ENCODE measurements around the gene JAKMIP2. TPM values are rescaled to one million over a fixed set of nuclear protein-coding genes. Genes with fewer than 3 reads are reported as not detected.

Gene JAKMIP2
- total and polyA plus RNA-seq, 9 donors = 0.10 to 7.0 (median 0.24) TPM

DNA sequence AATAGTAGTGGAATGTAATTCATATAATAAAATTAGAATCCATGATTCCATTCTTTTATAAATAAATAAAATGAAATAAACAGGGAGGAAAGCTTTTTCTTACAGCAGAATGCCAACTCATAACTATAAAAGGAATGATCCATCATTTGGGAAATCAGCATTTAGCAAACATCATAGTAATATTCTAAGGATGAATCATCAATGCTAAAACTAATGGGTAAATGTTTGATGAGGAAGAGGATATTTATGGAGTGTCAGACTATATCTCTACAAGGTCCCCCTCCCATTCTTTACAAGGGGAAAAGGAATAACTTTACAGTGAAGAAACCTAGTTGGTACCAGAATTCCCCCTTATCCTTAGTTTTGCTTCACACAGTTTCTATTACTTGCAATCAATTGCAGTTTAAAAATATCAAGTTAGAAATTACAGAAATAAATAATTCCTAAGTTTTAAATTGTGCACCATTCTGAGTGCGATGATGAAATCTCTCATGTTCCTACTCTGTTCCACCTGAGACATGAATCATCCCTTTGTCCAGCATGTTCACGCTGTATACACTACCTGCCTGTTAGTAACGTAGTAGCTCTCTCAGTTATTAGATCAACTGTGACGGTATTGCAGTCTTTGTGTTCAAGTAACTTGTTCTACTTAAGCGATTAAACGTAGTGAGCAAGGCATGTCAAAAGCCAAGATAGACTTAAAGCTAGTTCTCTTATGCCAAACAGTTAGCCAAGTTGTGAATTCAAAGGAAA, 14.2 kb upstream of the JAKMIP2 start:
- Histone ChIP-seq H3K4me1 (ENCODE audit: insufficient read depth) (no peaks in the 10 kb centered on the region), H3K36me3 (no peaks in the 10 kb centered on the region), H3K27ac (no peak overlapping the region), H3K27me3 (no peaks in the 10 kb centered on the region), H3K4me3 (no peak overlapping the region), H3K9me3 (no peaks in the 10 kb centered on the region)
- WGBS, 3 donors = 65 to 79% (median 66%) methylated on average over 6 of the region's 6 CpGs
- DNase-seq = no peak
- TF ChIP-seq, protein P1, sequence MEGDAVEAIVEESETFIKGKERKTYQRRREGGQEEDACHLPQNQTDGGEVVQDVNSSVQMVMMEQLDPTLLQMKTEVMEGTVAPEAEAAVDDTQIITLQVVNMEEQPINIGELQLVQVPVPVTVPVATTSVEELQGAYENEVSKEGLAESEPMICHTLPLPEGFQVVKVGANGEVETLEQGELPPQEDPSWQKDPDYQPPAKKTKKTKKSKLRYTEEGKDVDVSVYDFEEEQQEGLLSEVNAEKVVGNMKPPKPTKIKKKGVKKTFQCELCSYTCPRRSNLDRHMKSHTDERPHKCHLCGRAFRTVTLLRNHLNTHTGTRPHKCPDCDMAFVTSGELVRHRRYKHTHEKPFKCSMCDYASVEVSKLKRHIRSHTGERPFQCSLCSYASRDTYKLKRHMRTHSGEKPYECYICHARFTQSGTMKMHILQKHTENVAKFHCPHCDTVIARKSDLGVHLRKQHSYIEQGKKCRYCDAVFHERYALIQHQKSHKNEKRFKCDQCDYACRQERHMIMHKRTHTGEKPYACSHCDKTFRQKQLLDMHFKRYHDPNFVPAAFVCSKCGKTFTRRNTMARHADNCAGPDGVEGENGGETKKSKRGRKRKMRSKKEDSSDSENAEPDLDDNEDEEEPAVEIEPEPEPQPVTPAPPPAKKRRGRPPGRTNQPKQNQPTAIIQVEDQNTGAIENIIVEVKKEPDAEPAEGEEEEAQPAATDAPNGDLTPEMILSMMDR (IDR thresholded peaks at IDR 0.05) = no peak
- TF ChIP-seq POLR2A (IDR thresholded peaks at IDR 0.05) (no peak), EP300 (IDR thresholded peaks at IDR 0.05) (no peak)
- intact Hi-C loops (cut with DNase I) = no loop called here

DNA sequence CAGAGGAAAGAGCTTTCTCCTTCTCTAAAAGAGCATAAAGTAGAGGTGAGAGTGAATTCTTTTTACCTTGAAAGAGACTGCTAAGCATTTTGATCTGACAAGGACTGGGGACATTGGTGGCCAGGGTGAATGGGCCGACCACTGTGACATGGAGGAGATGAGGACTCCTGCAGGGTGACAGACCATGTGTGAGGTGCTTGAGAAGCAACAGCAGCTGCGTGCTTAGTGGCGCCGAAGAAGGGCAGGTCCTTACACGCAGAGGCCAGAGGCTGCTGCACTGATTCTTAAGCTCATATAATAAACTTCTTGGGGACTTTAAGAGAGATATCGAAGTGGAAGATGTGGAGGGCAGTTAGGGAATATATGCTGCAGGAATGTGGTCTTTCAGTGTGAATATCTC, 8.7 kb upstream of the JAKMIP2 start:
- Histone ChIP-seq H3K27ac (no peak overlapping the region), H3K9me3 (no peaks in the 10 kb centered on the region), H3K27me3 (no peaks in the 10 kb centered on the region), H3K4me1 (ENCODE audit: insufficient read depth) (no peaks in the 10 kb centered on the region), H3K36me3 (no peaks in the 10 kb centered on the region), H3K4me3 (no peak overlapping the region)
- no peak for DNase-seq
- whole genome bisulfite sequencing, 3 donors = 93 to 96% (median 93%) methylated on average over 6 of the region's 6 CpGs
- TF ChIP-seq, protein P1 (IDR thresholded peaks at IDR 0.05) = no peak
- TF ChIP-seq EP300 (IDR thresholded peaks at IDR 0.05) (no peak), POLR2A (IDR thresholded peaks at IDR 0.05) (no peak)
- intact Hi-C loops (cut with DNase I) = no loop called here

DNA sequence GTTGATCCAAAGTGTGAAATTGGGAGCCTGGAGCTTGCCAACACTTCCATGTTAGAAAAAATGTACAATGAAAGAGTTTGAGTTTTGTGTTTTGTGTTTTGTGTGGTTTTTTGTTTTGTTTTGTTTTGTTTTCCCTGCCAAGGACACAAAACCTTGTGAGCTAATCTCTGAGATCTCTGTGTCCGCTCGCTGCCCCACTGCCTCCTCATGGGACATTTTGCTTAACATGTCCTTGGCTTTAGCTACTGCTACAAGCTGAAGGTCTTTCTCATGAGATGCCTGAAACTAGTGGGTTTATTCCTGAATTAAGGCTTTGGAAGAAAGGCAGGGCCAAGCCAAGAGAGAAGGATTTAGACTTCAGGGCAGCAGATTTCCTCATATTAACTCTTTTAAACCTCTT, 7.3 kb upstream of the JAKMIP2 start:
- Histone ChIP-seq H3K9me3 (no peaks in the 10 kb centered on the region), H3K27ac (no peak overlapping the region), H3K27me3 (no peaks in the 10 kb centered on the region), H3K36me3 (no peaks in the 10 kb centered on the region), H3K4me1 (ENCODE audit: insufficient read depth) (no peaks in the 10 kb centered on the region), H3K4me3 (no peak overlapping the region)
- 46 to 55% (median 52%) methylated on average over 2 of the region's 2 CpGs for WGBS, 3 donors
- TF ChIP-seq POLR2A (IDR thresholded peaks at IDR 0.05) (no peak), EP300 (IDR thresholded peaks at IDR 0.05) (no peak)
- TF ChIP-seq, protein P1 (IDR thresholded peaks at IDR 0.05) = no peak
- intact Hi-C loops (cut with DNase I) = no loop called here
- DNase-seq = no peak

DNA sequence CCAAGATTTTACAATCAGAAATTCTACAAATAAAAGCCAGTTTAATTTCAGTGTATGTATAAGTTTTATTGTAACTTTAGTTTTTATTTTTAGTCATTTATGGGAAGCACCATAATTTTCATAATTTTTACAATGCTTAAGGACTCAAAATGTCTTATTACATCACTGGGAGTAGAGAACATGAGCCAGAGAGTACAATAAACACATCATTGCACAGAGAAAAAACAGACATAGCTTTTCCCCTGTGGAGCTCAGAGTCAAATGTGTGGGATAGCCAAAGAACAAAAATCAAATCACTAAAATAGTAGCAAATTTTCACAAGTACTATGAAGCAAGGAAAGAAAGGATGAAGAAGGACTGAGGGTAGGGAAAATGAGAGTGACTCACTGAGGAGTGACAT, 5.5 kb upstream of the JAKMIP2 start:
- H3K4me3 ChIP-seq = no peak overlapping the region
- no peaks in the 10 kb centered on the region for H3K27me3 ChIP-seq
- no peak for DNase-seq
- no peaks in the 10 kb centered on the region for H3K4me1 ChIP-seq (ENCODE audit: insufficient read depth)
- intact Hi-C loops (cut with DNase I) = no loop called here
- no peaks in the 10 kb centered on the region for H3K9me3 ChIP-seq
- TF ChIP-seq EP300 (IDR thresholded peaks at IDR 0.05) = no peak
- TF ChIP-seq, protein P1 (IDR thresholded peaks at IDR 0.05) = no peak
- TF ChIP-seq POLR2A (IDR thresholded peaks at IDR 0.05) = no peak
- H3K36me3 ChIP-seq = no peaks in the 10 kb centered on the region
- no peak overlapping the region for H3K27ac ChIP-seq

All from ovary (tissue), 9 donors.